Stimulated activated CD8-positive, alpha-beta memory T cell treated with anti-CD3 and anti-CD28 coated beads, Interleukin-12 subunit alpha, Interleukin-12 subunit beta, amount 100 ng/mL, for 1 hour (primary cell): Measurements from ENCODE around the gene SYT17.

Experiments used
- DNase-seq: peaks from one replicate; pipeline ENCODE4 v3.0.0-alpha.2; 2020; ENCODE audit warnings: low read depth

The SYT17 gene

DNA sequence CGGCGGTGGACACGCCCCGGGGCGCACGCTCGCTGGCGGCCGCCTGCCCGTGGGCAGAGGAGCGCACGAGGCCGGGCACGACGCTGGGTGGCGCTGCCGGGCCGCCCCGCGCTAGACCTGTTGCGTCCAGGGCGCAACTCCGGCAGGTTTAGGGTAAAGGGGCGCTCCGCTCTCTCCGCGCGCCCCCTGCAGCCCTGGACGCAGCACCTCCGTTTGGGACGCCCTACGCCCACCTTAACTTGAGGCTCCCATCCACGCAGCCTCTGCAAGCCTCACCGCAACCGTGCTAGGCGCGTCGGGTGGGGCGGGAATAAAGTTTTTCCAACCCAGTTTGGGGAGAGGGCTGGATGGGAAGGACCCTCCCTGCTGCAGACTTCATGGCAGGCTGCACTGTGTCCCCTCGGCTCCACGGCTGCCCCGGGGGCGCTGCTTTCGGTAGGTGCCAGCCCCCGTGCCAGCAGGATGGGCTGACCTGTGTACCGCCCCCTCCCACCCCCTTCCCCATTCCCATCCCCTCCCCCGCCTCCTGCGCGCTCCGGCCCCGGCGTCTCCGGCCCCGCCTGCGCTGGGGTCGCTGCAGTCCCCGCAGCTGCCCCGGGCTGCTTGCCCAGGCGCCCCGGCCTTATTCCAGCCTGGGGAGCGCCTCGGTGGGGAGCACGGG, at the start of gene SYT17:
SYT17 (plus strand) TSS at position 531 of the 661 bp plus-strand sequence. CDS start 407 bp downstream, outside the sequence.
- no peak for DNase-seq

DNA sequence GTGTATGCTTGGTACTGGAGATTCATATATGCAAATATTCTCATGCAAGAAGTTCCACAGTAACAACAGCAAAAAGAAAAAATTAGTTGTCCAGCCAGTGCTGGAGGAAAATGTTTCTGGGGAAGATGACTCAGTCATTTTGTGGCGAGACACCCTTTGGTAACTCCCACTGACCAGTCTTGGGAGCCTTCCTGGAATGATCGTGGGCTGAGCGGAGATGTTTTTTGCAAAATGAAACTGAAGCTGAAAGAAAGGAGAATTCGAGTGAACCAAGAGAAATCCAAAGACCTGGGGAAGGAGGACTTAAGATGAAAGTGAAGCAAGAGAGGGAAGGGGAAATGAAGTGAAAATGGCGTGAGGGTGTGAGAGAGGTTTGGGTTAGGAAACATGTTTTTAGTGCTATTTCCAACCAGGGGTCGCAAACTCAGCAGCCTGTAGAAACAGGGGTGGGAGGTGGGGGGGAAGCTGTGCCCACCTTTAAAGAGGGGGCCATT, 49.1 kb upstream of the SYT17 start:
- DNase-seq: no peak

- no peak for DNase-seq
Observed at GRCh38 chr16:19119564-19119963, 48.5 kb upstream of the SYT17 start.

DNA sequence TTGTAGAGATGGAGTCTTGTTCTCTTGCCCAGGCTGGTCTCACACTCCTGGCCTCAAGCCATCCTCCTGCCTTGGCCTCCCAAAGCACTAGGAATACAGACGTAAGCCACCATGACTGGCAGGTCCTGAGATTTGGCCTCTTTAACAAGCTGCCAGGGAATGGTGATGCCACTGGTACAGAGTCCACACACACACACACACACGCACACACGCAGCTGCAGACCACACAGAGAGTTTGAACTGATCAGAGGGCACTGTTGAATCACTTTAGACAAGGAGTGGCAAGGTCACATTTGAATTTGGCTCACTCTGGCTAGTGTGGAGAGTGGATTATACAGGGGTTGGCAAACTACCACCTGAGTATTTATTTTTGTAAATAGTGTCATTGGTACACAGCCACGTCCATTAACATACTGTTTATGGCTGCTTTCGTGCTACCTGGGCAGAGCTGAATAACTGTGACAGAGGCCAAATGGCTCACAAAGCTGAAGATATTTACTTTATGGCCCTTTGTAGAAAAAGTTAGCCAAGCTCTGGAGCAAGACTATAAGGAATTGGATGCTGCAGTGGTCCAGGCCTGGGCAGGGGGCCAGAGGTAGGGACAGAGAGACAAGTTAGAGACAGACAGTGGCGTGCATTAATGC, 44.4 kb upstream of the SYT17 start:
- no peak for DNase-seq

GRCh38 chr16:19126300-19126699, 41.7 kb upstream of the SYT17 start:
- no peak for DNase-seq

GRCh38 chr16:19127205-19127604, 40.8 kb upstream of the SYT17 start:
- no peak for DNase-seq

DNA sequence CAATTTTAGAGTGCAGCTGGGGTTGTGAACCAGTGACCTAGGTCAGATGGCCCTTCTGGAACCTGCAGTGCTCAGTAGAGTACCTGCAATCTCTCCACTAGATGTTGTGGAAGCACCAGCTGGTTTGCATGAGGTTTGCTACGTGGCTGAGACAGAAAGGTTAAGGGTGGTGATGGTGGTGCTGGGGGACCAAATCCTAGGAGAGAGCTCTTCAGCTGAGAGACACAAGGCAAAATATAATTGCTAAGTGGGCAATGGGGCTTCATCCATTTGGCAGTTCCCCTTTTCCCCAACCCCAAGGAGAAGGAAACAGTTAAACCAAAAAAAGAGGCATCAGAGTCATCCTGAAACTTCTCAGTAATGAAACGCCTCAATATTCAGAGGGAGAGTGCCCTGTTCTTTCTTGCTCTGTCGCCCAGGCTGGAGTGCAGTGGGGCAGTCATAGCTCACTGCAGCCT, 40.3 kb upstream of the SYT17 start:
- no peak for DNase-seq

GRCh38 chr16:19128454-19129200, 39.4 kb upstream of the SYT17 start:
- DNase-seq: no peak

- no peak for DNase-seq
Observed at GRCh38 chr16:19130385-19130784, 37.7 kb upstream of the SYT17 start.

DNA sequence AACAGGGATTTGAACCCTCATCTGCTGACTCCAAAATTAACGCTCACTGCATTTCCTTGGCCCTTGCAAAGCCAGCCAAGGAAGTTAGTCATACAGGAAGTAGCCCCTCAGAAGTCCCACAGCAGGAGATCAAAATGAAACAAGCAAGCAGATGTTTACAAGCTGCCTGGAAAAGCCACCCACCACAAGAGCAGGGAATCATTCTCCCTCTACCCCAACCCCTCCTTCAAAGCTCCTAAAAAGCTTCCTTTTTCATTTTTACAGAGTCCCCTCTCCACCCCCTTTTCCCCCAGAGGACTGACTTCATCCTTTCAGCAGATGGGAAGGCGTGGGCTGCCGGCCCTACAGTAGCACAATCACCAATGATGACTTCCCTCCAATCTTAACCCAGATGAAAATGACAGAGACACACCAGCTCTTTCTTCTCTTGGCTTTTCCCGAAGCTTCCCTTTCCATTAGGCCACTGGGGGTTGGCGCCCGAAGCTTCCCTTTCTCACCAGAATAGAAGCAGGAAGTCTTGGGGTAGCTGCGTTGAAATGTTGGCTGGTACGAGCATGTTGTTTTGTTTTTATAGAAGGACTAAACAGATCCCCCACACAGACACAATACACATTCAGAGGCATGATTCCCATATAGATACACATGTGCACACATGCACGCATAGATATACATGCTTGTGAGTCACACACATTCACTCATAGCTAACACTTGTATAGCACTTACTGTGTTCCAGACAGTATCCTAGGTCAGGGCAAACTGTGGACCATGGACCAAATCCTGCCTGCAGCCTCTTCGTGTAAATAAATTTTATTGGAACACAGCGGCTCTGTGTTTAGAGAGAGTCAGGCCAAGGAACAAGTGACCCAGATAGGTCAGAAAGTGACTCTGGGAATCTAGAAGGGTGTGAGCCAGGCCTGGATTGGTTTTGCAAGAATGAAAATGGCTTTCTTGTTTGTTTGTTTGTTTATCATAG, 36.9 kb upstream of the SYT17 start:
- DNase-seq: no peak

- no peak for DNase-seq
Observed at GRCh38 chr16:19131825-19132218, 36.2 kb upstream of the SYT17 start.

GRCh38 chr16:19132255-19132654, 35.8 kb upstream of the SYT17 start:
- DNase-seq: no peak

- no peak for DNase-seq
Observed at GRCh38 chr16:19132898-19133297, 35.1 kb upstream of the SYT17 start.

GRCh38 chr16:19133600-19133999, 34.4 kb upstream of the SYT17 start:
- DNase-seq: no peak

GRCh38 chr16:19135201-19135842, 32.7 kb upstream of the SYT17 start:
- DNase-seq: no peak

DNA sequence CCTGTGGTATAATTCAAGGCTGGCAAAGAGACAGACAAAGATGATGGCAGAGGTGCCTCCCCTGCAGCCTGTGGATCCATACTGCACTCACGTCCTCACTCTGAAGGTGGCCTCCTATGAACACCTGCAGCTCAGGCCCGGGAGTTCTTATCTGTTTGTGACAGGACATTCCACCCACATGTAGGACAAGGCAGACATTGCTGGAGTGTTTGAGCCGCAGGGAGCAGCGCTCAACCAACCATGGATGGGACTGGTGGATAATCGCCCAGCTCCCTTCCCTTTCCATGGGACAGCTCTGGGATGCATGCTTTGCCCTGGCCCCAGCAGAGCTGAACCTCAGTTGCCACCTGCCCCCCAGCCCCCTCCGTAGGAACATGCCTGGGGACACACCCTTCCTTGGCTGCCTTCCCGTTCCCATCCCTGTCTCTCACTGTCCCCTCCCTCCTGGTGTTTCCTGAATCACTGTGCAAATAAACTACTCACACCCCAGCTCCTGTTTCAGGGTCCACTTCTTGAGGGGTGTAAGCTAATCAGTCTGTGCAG, 32.1 kb upstream of the SYT17 start:
- DNase-seq: no peak

DNA sequence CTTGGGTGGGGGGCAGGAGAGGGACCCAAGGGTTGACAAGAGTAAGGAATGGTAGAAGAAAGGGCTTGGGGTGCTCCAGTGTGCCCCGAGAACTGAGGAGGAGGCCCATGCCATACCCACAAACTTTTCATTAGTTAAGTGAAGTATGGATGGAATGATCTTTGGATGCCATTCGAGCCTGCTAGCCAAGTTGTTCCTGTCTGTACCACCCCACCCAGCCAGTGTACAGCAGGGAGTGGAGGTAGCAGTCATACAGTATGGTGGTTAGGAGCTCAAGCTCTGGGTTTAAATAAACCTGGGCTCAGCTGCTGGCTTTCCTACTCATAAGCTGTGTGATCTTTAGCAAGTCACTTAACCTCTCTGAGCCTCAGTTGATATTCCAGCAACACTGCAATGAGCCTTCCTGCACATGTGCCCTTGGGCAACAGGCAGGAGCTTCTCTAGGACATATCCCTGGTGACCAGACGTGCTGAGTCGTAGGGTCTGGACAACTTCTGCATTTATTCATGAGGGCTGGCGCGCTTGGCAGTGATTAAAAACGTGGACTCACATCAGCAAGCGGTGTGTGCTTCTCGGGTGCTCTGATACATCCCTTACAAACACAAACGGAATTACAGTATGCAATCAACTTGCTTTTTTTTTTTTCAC, 31.4 kb upstream of the SYT17 start:
- DNase-seq: no peak

DNA sequence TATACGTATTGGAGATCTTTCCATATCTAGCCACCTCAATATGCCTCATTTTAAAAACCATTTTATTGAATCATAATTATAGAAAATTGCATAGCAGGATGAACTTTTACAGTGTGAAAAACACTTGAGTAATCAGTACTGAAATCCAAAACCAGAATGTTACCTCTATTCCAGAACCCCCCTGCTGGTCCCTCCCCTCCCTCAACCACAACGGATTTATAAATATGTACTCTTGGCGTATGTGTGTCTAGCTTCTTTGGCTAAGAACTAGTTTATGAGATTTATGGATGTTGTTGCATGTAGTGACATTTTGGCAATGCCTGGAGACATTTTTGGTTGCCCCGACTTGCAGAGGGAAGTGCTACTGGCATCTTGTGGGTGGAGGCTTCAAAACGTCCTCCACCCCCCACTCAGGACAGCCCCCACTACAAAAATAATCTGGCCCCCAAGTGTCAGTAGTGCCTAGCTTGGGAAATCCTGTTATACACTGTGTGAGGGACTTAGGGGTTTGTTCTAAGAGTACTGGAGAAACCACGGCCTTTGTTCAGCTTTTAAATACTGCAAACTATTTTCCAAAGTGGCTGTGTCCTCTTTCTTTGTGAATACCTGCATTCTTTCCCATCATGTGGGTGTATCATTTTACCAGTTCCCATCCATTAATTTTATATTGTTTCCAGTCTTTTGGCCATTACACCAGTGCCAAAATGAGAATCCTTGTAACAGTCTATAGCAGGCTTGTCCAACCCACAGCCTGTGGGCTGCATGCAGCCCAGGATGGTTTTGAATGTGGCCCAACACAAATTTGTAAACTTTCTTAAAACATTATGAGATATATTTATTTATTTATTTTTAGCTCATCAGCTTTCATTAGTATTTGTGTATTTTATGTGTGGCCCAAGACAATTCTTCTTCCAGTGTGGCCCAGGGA, 30.6 kb upstream of the SYT17 start:
- DNase-seq: no peak

GRCh38 chr16:19138601-19139000, 29.4 kb upstream of the SYT17 start:
- DNase-seq: no peak
